HepG2 (cell line): ENCODE results near the gene ZNF513. TPM values are rescaled to one million over a fixed set of nuclear protein-coding genes. Genes with fewer than 3 reads are reported as not detected.
A peak's percentile ranks its signal among the peaks of the same experiment; 100 is the strongest.

Experiments used
- CCAR2 ChIP-seq: fragments of 200-400 bp; formaldehyde crosslinking; optimal IDR thresholded peaks from 2 replicates; pipeline ENCODE3; 2018; ENCODE audit warnings: low read depth, mild to moderate bottlenecking, low read length, moderate library complexity
- DZIP1 ChIP-seq: sonication (generic); formaldehyde crosslinking; IDR thresholded peaks from 2 replicates; pipeline ENCODE4 v1.5.0; 2020; ENCODE audit warnings: mild to moderate bottlenecking, missing genetic modification reagents
- FIP1L1 ChIP-seq: fragments of 200-400 bp; formaldehyde crosslinking; IDR thresholded peaks from 2 replicates; pipeline ENCODE4 v1.6.1; 2018; ENCODE audit warnings: low read depth, mild to moderate bottlenecking, low read length, moderate library complexity, borderline replicate concordance; ENCODE audit not compliant: insufficient read depth
- KDM3A ChIP-seq: IDR thresholded peaks from 2 replicates; pipeline ENCODE4 v1.6.1; 2018; ENCODE audit warnings: low read depth, missing compliant biosample characterization
- MEIS1 ChIP-seq: sonication (generic); formaldehyde crosslinking; IDR thresholded peaks from 2 replicates; pipeline ENCODE4 v1.9.0; 2021; ENCODE audit warnings: mild to moderate bottlenecking, missing genetic modification reagents, moderate library complexity, borderline replicate concordance
- MLXIP ChIP-seq: sonication (generic); formaldehyde crosslinking; IDR thresholded peaks from 2 replicates; pipeline ENCODE4 v1.9.0; 2021; ENCODE audit warnings: missing genetic modification reagents, borderline replicate concordance
- NBN ChIP-seq: fragments of 450-650 bp; conservative IDR thresholded peaks from 2 replicates; pipeline ENCODE4 v1.6.1; 2017
- NFATC3 ChIP-seq: sonication (generic); formaldehyde crosslinking; IDR thresholded peaks from 2 replicates; pipeline ENCODE4 v1.5.1; 2020; ENCODE audit warnings: mild to moderate bottlenecking, missing genetic modification reagents
- SRY ChIP-seq: sonication (generic); formaldehyde crosslinking; IDR thresholded peaks from 2 replicates; pipeline ENCODE4 v1.8.0; 2022; ENCODE audit warnings: mild to moderate bottlenecking, missing genetic modification reagents
- THAP9 ChIP-seq: sonication (generic); formaldehyde crosslinking; IDR thresholded peaks from 2 replicates; pipeline ENCODE4; 2020; ENCODE audit warnings: missing genetic modification reagents, mild to moderate bottlenecking, borderline replicate concordance
- ZNF142 ChIP-seq: sonication (generic); formaldehyde crosslinking; IDR thresholded peaks from 2 replicates; pipeline ENCODE4 v1.4.0; 2020; ENCODE audit warnings: missing genetic modification reagents
- ZNF451 ChIP-seq: sonication (generic); formaldehyde crosslinking; IDR thresholded peaks from 2 replicates; pipeline ENCODE4 v1.5.0; 2020; ENCODE audit warnings: mild to moderate bottlenecking, missing genetic modification reagents
- polyA plus RNA-seq, 8 experiments: library from polyadenylated mRNA; depleted of rRNA in 3 of 8; stranded (reverse) in 7 of 8; unstranded in 1 of 8; fragments of >200 nt; fragmentation: Illumina TruSeq in 4 of 8; extraction: Trizol in 4 of 8; gene quantifications; 2 replicates each; pipeline versions ENCODE4 v1.2.1 to v1.2.3, GENCODE V29; 2011 to 2016; ENCODE audit warnings: low read depth in 4 of 8, missing spikeins in 1 of 8, mixed read lengths in 1 of 8; ENCODE audit not compliant: insufficient read depth in 1 of 8
- total RNA-seq, 5 experiments: library from RNA; depleted of rRNA; stranded (reverse); fragments of >200 nt; fragmentation: Illumina TruSeq; extraction: Trizol; gene quantifications; 2 replicates each; pipeline ENCODE4 v1.2.3, GENCODE V29; 2016; ENCODE audit warnings: low read depth in 1 of 5

The ZNF513 gene
- total and polyA plus RNA-seq, 2 of the 13 experiments (the other 11 are each of a cell fraction or from before 2014, with no cell fraction given), result 4.9 to 6.3 TPM

GRCh38 chr2:27428213-27428977 is 47.9 kb upstream of the ZNF513 start, which contains the start of gene NRBP1 (continued):
- TF ChIP-seq MLXIP (no peak; the same call in 1 of the 2 replicates), THAP9 (CRISPR knock-in tag) (peak; percentile 88), ZNF142 (CRISPR knock-in tag) (no peak), MEIS1 (peak; percentile 46; the same call in 1 of the 2 replicates), FIP1L1 (peak; percentile 58; the same call in 1 of the 2 replicates), CCAR2 (no peak), SRY (peak; percentile 93), NBN (no peak), DZIP1 (CRISPR knock-in tag) (0 out of 2 replicates have a peak, but pooled peaks have one; percentile 9), NFATC3 (CRISPR knock-in tag) (peak; percentile 95; the same call in 1 of the 2 replicates), ZNF451 (CRISPR knock-in tag) (peak; percentile 85), KDM3A (peak; percentile 98)
